DND-41 (cell line): ENCODE results near the gene SSX2IP.

Experiments used
- CTCF ChIP-seq: IDR thresholded peaks from 2 replicates; pipeline ENCODE4 v1.5.1; 2012; ENCODE audit warnings: borderline replicate concordance, low read length, moderate library complexity, mild to moderate bottlenecking; ENCODE audit not compliant: poor library complexity, severe bottlenecking; ENCODE audit errors: extremely low read depth
- EZH2 ChIP-seq: IDR thresholded peaks from 3 replicates; pipeline ENCODE4 v1.6.1; 2012; ENCODE audit warnings: borderline replicate concordance, low read depth, mild to moderate bottlenecking, moderate library complexity, low read length, inconsistent platforms; ENCODE audit not compliant: severe bottlenecking

DNA sequence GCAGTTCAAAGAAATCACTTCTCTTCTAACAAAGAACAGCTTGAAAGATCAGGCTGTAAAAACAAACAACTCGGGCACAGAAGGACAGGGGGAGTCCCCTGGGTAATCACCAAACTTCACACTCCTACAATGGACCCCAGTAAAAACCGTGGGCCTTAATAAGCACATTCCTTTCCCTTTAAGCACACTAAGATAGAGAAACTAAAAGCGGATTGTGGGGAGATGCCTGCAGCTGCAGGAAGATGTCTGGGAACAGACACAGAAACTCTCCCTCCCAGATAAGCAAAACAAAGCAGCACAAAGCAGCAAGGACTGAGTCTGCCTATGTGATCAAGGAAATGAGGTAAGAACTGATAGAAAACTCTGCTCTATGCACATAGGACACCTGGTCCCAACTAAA is 78.5 kb downstream of the SSX2IP start:
- TF ChIP-seq CTCF (no peak), EZH2 (no peak)
